ENCODE data around the gene MAGEB4.
A peak's percentile ranks its signal among the peaks of the same experiment; 100 is the strongest.
"Not testable (repeated sequence)": the region's sequence is repeated elsewhere in the genome, so short reads cannot be mapped to it uniquely, and the experiment has no call there.

MAGEB4 gene

GRCh38 chrX:30241724-30242415, at the start of gene MAGEB4:
Gene MAGEB4 (plus strand): TSS chrX:30242000. CDS start chrX:30242136, 136 bp downstream.
- DNase-seq, result no peak

- DNase-seq, result not testable (repeated sequence)
These were observed 47.9 kb upstream of the MAGEB4 start for GRCh38 chrX:30193910-30194309.

GRCh38 chrX:30196322-30196721, 45.5 kb upstream of the MAGEB4 start:
- DNase-seq, result no peak

GRCh38 chrX:30212172-30212571, 29.6 kb upstream of the MAGEB4 start:
- DNase-seq, result no peak

GRCh38 chrX:30215357-30215843, 26.4 kb upstream of the MAGEB4 start, which contains the start of gene MAGEB2:
Gene MAGEB2 (plus strand): TSS chrX:30215563. CDS start chrX:30218581, 3,018 bp downstream.
- DNase-seq, result no peak

- no peak for DNase-seq
These were observed 24.3 kb upstream of the MAGEB4 start for GRCh38 chrX:30217465-30217864.

GRCh38 chrX:30219372-30219771, 22.4 kb upstream of the MAGEB4 start:
- DNase-seq, result no peak

GRCh38 chrX:30220661-30221060, 21.1 kb upstream of the MAGEB4 start:
- DNase-seq, result no peak

- no peak for DNase-seq
These were observed 17.3 kb upstream of the MAGEB4 start for GRCh38 chrX:30224536-30224935.

- DNase-seq, result no peak
These were observed 13.3 kb upstream of the MAGEB4 start for GRCh38 chrX:30228526-30228925.

GRCh38 chrX:30230395-30230794, 11.4 kb upstream of the MAGEB4 start, which contains the start of gene MAGEB3:
Gene MAGEB3 (plus strand): TSS chrX:30230657. CDS start chrX:30235925, 5,268 bp downstream.
- DNase-seq, result no peak

GRCh38 chrX:30246769-30247489, 5.1 kb downstream of the MAGEB4 start, which contains the start of gene MAGEB1:
Gene MAGEB1 (plus strand): TSS chrX:30247146. CDS start chrX:30250494, 3,348 bp downstream.
- no peak for DNase-seq

GRCh38 chrX:30248854-30249253, 7.1 kb downstream of the MAGEB4 start:
- no peak for DNase-seq

GRCh38 chrX:30253257-30253656, 11.5 kb downstream of the MAGEB4 start:
- no peak for DNase-seq

GRCh38 chrX:30259927-30260326, 18.1 kb downstream of the MAGEB4 start:
- no peak for DNase-seq

- no peak for DNase-seq
These were observed 19.2 kb downstream of the MAGEB4 start for GRCh38 chrX:30261012-30261411.

- DNase-seq, result no peak
These were observed 21.0 kb downstream of the MAGEB4 start for GRCh38 chrX:30262763-30263162.

- DNase-seq, result peak; percentile 21
These were observed 28.8 kb downstream of the MAGEB4 start for GRCh38 chrX:30270639-30271038.

GRCh38 chrX:30275498-30275897, 33.7 kb downstream of the MAGEB4 start:
- no peak for DNase-seq

- DNase-seq, result peak; percentile 11
These were observed 36.6 kb downstream of the MAGEB4 start for GRCh38 chrX:30278365-30278764.

GRCh38 chrX:30280428-30280827, 38.6 kb downstream of the MAGEB4 start:
- DNase-seq, result no peak

- no peak for DNase-seq
These were observed 40.7 kb downstream of the MAGEB4 start for GRCh38 chrX:30282527-30282926.

GRCh38 chrX:30283456-30284200, 41.8 kb downstream of the MAGEB4 start:
- peak; percentile 66 for DNase-seq

Data from suppressor macrophage treated with lipopolysaccharide for 4 hours (primary cell).